A549 treated with AZD2906 at 1 μM for 4 hours (cell line): ENCODE measurements around the gene PNLIPRP1. TPM values are rescaled to one million over a fixed set of nuclear protein-coding genes. Genes with fewer than 3 reads are reported as not detected.

Experiments
- total RNA-seq: library from RNA; stranded (reverse); fragments of 200-300 nt; extraction: Qiagen RNA extraction; gene quantifications from 5 replicates; pipeline ENCODE4 v1.2.3, GENCODE V29; 2022

The PNLIPRP1 gene
- not detected in 5 replicates for total RNA-seq

GRCh38 chr10:116590590-116591444 lies at the start of gene PNLIPRP1:
PNLIPRP1 (plus strand) TSS chr10:116590959; CDS start chr10:116591130, 171 bp downstream.

GRCh38 chr10:116545756-116546155 lies 45.0 kb upstream of the PNLIPRP1 start, which contains the start of gene PNLIP:
PNLIP (plus strand) TSS chr10:116545931; CDS start chr10:116546093, 162 bp downstream.

GRCh38 chr10:116620423-116621400 lies 30.0 kb downstream of the PNLIPRP1 start, which contains the start of gene PNLIPRP2:
PNLIPRP2 (plus strand) TSS chr10:116620953.

Other genes with a start within 250 kb of the PNLIPRP1 start
- 0.03 to 0.07 TPM (median 0.04 TPM) in 5 replicates for gene PNLIPRP3, start 163.1 kb upstream of the PNLIPRP1 start, total RNA-seq
- 0.13 to 0.28 TPM (median 0.14 TPM) in 4 of 5 replicates, not detected in the other for gene PNLIP, start 45.0 kb upstream of the PNLIPRP1 start, total RNA-seq
- 0.06 to 0.14 TPM (median 0.08 TPM) in 4 of 5 replicates, not detected in the other for gene PNLIPRP2, start 30.0 kb downstream of the PNLIPRP1 start, total RNA-seq
- 8.0 to 9.8 TPM (median 8.7 TPM) in 5 replicates for gene HSPA12A, start 151.6 kb downstream of the PNLIPRP1 start, total RNA-seq